SK-N-SH treated with all-trans-retinoic acid at 6 μM for 48 hours (cell line): ENCODE measurements around the gene FGFR4.

Source experiments
- ATAC-seq: fragments of 200-7000 bp; cut with Tn5 transposase; 3 replicates; pipeline ENCODE4 v1.9.1; 2020; ENCODE audit warnings: mild to moderate bottlenecking, moderate library complexity
- ARNTL ChIP-seq: fragments of 450-650 bp; formaldehyde crosslinking; IDR thresholded peaks from 2 replicates; pipeline ENCODE4 v1.5.0; 2020; ENCODE audit warnings: low read depth, mild to moderate bottlenecking, moderate library complexity, borderline replicate concordance
- ESRRG ChIP-seq: fragments of 250-450 bp; sonication (Bioruptor Pico); IDR thresholded peaks from 2 replicates; pipeline ENCODE4 v1.6.1; 2021; ENCODE audit warnings: mild to moderate bottlenecking
- GLIS3 ChIP-seq: fragments of 250-450 bp; sonication (Bioruptor Pico); IDR thresholded peaks from 2 replicates; pipeline ENCODE4 v1.5.0; 2020; ENCODE audit warnings: mild to moderate bottlenecking, moderate library complexity
- ISL1 ChIP-seq: fragments of 250-450 bp; sonication (Bioruptor Pico); IDR thresholded peaks from 2 replicates; pipeline ENCODE4 v2.1.2; 2022; ENCODE audit warnings: mild to moderate bottlenecking, moderate library complexity
- OSR1 ChIP-seq: fragments of 250-450 bp; sonication (Bioruptor Pico); IDR thresholded peaks from 2 replicates; pipeline ENCODE4 v1.8.0; 2022; ENCODE audit warnings: moderate library complexity, mild to moderate bottlenecking, inconsistent platforms
- PPARA ChIP-seq: fragments of 250-450 bp; sonication (Bioruptor Pico); IDR thresholded peaks from 2 replicates; pipeline ENCODE4 v1.5.0; 2020; ENCODE audit warnings: mild to moderate bottlenecking, borderline replicate concordance
- RARB ChIP-seq: fragments of 250-450 bp; sonication (Bioruptor Pico); IDR thresholded peaks from 2 replicates; pipeline ENCODE4 v1.8.0; 2021; ENCODE audit warnings: mild to moderate bottlenecking, moderate library complexity
- TCF4 ChIP-seq: fragments of 250-450 bp; sonication (Bioruptor Pico); IDR thresholded peaks from 2 replicates; pipeline ENCODE4 v1.8.0; 2021; ENCODE audit warnings: mild to moderate bottlenecking, moderate library complexity, borderline replicate concordance
- TOX ChIP-seq: fragments of 250-450 bp; sonication (Bioruptor Pico); IDR thresholded peaks from 2 replicates; pipeline ENCODE4 v1.8.0; 2021; ENCODE audit warnings: mild to moderate bottlenecking, moderate library complexity, borderline replicate concordance
- ZFP30 ChIP-seq: fragments of 450-650 bp; formaldehyde crosslinking; IDR thresholded peaks from 2 replicates; pipeline ENCODE4 v1.5.0; 2022; ENCODE audit warnings: mild to moderate bottlenecking, moderate library complexity
- ZNF70 ChIP-seq: fragments of 450-650 bp; formaldehyde crosslinking; IDR thresholded peaks from 2 replicates; pipeline ENCODE4 v1.5.0; 2020; ENCODE audit warnings: mild to moderate bottlenecking, moderate library complexity
- ZNF8 ChIP-seq: fragments of 450-650 bp; formaldehyde crosslinking; IDR thresholded peaks from 2 replicates; pipeline ENCODE4 v1.5.0; 2020; ENCODE audit warnings: mild to moderate bottlenecking, moderate library complexity
- TF ChIP-seq, protein P1 (sequence below): fragments of 250-450 bp; sonication (Bioruptor Pico); IDR thresholded peaks from 2 replicates; pipeline ENCODE4 v1.5.1; 2021; ENCODE audit warnings: mild to moderate bottlenecking, moderate library complexity
- TF ChIP-seq, protein P2 (sequence below): fragments of 250-450 bp; sonication (Bioruptor Pico); IDR thresholded peaks from 2 replicates; pipeline ENCODE4 v1.8.0; 2020; ENCODE audit warnings: mild to moderate bottlenecking, moderate library complexity, borderline replicate concordance
- TF ChIP-seq, protein P3 (sequence below): fragments of 250-450 bp; sonication (Bioruptor Pico); IDR thresholded peaks from 2 replicates; pipeline ENCODE4 v1.5.1; 2020; ENCODE audit warnings: low read depth, mild to moderate bottlenecking, moderate library complexity
- TF ChIP-seq, protein P4 (sequence below): fragments of 250-450 bp; sonication (Bioruptor Pico); IDR thresholded peaks from 2 replicates; pipeline ENCODE4 v1.5.0; 2020; ENCODE audit warnings: mild to moderate bottlenecking, moderate library complexity
- TF ChIP-seq, protein P5 (sequence below): fragments of 250-450 bp; sonication (Bioruptor Pico); IDR thresholded peaks from 2 replicates; pipeline ENCODE4 v1.8.0; 2021; ENCODE audit warnings: low read depth, mild to moderate bottlenecking, moderate library complexity, borderline replicate concordance

FGFR4 gene

DNA sequence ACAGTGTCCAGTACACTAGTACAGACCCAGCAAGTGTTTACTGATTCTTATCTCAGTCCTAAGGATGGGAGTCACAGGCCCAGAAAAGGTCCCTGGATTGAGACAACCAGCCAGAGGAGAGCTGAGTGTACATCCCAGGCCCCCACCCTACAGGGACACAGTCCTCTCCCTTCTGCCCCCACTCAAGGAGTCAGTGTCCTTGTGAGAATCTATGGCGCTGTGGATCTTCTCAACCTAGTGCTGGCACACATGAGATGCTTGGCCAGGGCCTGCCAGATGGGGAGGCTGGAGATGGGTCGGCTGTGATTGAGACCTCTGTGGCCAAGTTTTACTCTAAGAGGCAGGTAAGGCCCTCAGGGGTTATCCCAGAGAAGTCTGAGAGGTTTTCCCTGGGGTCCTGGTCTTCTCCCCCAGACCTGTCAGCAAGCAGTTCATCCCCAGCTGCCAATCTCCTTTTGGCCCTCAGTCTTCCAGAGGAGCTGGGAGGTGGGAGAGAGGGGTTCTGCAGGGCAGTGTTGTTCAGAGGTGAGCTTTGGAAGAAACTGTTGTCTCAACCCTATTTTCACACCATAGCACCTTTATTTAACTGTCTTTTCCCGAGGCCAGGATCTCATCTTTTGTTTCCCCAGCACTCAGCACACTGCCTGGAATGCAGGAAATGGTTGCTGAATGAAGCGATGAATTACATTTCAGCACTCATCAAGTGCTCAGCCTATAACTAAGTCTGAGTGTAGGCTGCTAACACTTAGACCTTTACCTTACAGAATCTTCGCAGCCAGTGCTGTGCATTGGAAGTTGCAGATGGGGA lies 43.7 kb downstream of the FGFR4 start:
- peak; percentile 26; the same call in 1 of the 3 replicates for ATAC-seq
- TF ChIP-seq OSR1 (CRISPR knock-in tag) (no peak), ARNTL (CRISPR knock-in tag) (no peak), TCF4 (CRISPR knock-in tag) (no peak), TOX (no peak), ESRRG (CRISPR knock-in tag) (no peak)
- TF ChIP-seq, protein P1, sequence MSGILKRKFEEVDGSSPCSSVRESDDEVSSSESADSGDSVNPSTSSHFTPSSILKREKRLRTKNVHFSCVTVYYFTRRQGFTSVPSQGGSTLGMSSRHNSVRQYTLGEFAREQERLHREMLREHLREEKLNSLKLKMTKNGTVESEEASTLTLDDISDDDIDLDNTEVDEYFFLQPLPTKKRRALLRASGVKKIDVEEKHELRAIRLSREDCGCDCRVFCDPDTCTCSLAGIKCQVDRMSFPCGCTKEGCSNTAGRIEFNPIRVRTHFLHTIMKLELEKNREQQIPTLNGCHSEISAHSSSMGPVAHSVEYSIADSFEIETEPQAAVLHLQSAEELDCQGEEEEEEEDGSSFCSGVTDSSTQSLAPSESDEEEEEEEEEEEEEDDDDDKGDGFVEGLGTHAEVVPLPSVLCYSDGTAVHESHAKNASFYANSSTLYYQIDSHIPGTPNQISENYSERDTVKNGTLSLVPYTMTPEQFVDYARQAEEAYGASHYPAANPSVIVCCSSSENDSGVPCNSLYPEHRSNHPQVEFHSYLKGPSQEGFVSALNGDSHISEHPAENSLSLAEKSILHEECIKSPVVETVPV (CRISPR knock-in tag): no peak

DNA sequence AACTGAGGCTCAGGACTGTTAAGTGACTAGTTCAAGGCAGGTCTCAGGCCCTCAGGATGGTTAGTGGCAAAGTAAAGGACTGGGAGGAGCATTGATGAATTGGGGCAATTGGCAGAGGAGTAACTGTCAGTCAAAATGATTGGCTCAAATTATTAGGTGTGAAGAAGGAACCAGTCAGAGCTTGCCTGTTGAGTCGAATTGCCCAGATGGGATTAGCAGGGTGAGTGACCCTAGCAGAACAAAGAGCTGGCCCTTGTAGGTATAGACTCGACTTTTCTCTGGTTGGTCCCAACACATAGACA lies 44.3 kb downstream of the FGFR4 start:
- no peak for ATAC-seq
- TF ChIP-seq, protein P2, sequence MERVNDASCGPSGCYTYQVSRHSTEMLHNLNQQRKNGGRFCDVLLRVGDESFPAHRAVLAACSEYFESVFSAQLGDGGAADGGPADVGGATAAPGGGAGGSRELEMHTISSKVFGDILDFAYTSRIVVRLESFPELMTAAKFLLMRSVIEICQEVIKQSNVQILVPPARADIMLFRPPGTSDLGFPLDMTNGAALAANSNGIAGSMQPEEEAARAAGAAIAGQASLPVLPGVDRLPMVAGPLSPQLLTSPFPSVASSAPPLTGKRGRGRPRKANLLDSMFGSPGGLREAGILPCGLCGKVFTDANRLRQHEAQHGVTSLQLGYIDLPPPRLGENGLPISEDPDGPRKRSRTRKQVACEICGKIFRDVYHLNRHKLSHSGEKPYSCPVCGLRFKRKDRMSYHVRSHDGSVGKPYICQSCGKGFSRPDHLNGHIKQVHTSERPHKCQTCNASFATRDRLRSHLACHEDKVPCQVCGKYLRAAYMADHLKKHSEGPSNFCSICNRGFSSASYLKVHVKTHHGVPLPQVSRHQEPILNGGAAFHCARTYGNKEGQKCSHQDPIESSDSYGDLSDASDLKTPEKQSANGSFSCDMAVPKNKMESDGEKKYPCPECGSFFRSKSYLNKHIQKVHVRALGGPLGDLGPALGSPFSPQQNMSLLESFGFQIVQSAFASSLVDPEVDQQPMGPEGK: no peak
- no peak for TF ChIP-seq GLIS3 (CRISPR knock-in tag)
- TF ChIP-seq TOX: no peak
- TF ChIP-seq RARB (CRISPR knock-in tag): no peak
- TF ChIP-seq PPARA (CRISPR knock-in tag): no peak
- no peak for TF ChIP-seq ZNF70 (CRISPR knock-in tag)
- TF ChIP-seq TCF4 (CRISPR knock-in tag): no peak
- TF ChIP-seq, protein P1 (CRISPR knock-in tag): no peak
- TF ChIP-seq, protein P3, sequence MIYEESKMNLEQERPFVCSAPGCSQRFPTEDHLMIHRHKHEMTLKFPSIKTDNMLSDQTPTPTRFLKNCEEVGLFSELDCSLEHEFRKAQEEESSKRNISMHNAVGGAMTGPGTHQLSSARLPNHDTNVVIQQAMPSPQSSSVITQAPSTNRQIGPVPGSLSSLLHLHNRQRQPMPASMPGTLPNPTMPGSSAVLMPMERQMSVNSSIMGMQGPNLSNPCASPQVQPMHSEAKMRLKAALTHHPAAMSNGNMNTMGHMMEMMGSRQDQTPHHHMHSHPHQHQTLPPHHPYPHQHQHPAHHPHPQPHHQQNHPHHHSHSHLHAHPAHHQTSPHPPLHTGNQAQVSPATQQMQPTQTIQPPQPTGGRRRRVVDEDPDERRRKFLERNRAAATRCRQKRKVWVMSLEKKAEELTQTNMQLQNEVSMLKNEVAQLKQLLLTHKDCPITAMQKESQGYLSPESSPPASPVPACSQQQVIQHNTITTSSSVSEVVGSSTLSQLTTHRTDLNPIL (CRISPR knock-in tag): no peak
- TF ChIP-seq, protein P4, sequence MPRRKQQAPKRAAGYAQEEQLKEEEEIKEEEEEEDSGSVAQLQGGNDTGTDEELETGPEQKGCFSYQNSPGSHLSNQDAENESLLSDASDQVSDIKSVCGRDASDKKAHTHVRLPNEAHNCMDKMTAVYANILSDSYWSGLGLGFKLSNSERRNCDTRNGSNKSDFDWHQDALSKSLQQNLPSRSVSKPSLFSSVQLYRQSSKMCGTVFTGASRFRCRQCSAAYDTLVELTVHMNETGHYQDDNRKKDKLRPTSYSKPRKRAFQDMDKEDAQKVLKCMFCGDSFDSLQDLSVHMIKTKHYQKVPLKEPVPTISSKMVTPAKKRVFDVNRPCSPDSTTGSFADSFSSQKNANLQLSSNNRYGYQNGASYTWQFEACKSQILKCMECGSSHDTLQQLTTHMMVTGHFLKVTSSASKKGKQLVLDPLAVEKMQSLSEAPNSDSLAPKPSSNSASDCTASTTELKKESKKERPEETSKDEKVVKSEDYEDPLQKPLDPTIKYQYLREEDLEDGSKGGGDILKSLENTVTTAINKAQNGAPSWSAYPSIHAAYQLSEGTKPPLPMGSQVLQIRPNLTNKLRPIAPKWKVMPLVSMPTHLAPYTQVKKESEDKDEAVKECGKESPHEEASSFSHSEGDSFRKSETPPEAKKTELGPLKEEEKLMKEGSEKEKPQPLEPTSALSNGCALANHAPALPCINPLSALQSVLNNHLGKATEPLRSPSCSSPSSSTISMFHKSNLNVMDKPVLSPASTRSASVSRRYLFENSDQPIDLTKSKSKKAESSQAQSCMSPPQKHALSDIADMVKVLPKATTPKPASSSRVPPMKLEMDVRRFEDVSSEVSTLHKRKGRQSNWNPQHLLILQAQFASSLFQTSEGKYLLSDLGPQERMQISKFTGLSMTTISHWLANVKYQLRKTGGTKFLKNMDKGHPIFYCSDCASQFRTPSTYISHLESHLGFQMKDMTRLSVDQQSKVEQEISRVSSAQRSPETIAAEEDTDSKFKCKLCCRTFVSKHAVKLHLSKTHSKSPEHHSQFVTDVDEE (CRISPR knock-in tag): no peak
- no peak for TF ChIP-seq ZNF8 (CRISPR knock-in tag)
- no peak for TF ChIP-seq ZFP30 (CRISPR knock-in tag)
- TF ChIP-seq, protein P5, sequence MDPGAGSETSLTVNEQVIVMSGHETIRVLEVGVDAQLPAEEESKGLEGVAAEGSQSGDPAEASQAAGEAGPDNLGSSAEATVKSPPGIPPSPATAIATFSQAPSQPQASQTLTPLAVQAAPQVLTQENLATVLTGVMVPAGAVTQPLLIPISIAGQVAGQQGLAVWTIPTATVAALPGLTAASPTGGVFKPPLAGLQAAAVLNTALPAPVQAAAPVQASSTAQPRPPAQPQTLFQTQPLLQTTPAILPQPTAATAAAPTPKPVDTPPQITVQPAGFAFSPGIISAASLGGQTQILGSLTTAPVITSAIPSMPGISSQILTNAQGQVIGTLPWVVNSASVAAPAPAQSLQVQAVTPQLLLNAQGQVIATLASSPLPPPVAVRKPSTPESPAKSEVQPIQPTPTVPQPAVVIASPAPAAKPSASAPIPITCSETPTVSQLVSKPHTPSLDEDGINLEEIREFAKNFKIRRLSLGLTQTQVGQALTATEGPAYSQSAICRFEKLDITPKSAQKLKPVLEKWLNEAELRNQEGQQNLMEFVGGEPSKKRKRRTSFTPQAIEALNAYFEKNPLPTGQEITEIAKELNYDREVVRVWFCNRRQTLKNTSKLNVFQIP (CRISPR knock-in tag): no peak
- no peak for TF ChIP-seq OSR1 (CRISPR knock-in tag)
- TF ChIP-seq ISL1 (CRISPR knock-in tag): no peak
- no peak for TF ChIP-seq ESRRG (CRISPR knock-in tag)
